Liver (tissue), 3 donors: Measurements from ENCODE around the gene G6PC1.

ENCODE experiments used
- CTCF ChIP-seq: fragments of 150-350 bp; IDR thresholded peaks from 2 replicates; pipeline ENCODE4 v1.5.1; 2017; ENCODE audit warnings: improper control_type of control experiment, low read depth, low read length; ENCODE audit not compliant: missing input control
- FOXA1 ChIP-seq: IDR thresholded peaks from 2 replicates; pipeline ENCODE4 v1.6.1; 2016; ENCODE audit warnings: antibody characterized with exemption
- JUND ChIP-seq, 2 donors: IDR thresholded peaks; 2 replicates each; pipeline ENCODE4 v1.6.1; 2016; ENCODE audit warnings: antibody characterized with exemption in 2 of 2
- MAX ChIP-seq: IDR thresholded peaks from 2 replicates; pipeline ENCODE4 v1.6.1; 2016; ENCODE audit warnings: antibody characterized with exemption
- RAD21 ChIP-seq, 2 donors: IDR thresholded peaks; 2 replicates each; pipeline ENCODE4 v1.6.1; 2016; ENCODE audit warnings: antibody characterized with exemption in 2 of 2, mild to moderate bottlenecking in 2 of 2
- REST ChIP-seq: IDR thresholded peaks from 2 replicates; pipeline ENCODE4 v1.6.1; 2016; ENCODE audit warnings: antibody characterized with exemption, mild to moderate bottlenecking
- RXRA ChIP-seq, 2 donors: IDR thresholded peaks; 2 replicates each; pipeline ENCODE4 v1.6.1; 2017 to 2018; ENCODE audit warnings: antibody characterized with exemption in 2 of 2, mild to moderate bottlenecking in 1 of 2
- SP1 ChIP-seq: IDR thresholded peaks from 2 replicates; pipeline ENCODE4 v1.6.1; 2018; ENCODE audit warnings: antibody characterized with exemption, mild to moderate bottlenecking
- YY1 ChIP-seq: IDR thresholded peaks from 2 replicates; pipeline ENCODE4 v1.6.1; 2016; ENCODE audit warnings: antibody characterized with exemption, mild to moderate bottlenecking
- ZBTB33 ChIP-seq: IDR thresholded peaks from 2 replicates; pipeline ENCODE4 v1.6.1; 2016; ENCODE audit warnings: antibody characterized with exemption
- donor health status: healthy.
- donor health status: healthy.

- no peak for TF ChIP-seq REST
- no peak for TF ChIP-seq JUND (IDR thresholded peaks at IDR 0.05)
- no peak for TF ChIP-seq CTCF
- no peak for TF ChIP-seq RAD21 (IDR thresholded peaks at IDR 0.05)
- no peak for TF ChIP-seq RXRA (IDR thresholded peaks at IDR 0.05)
- TF ChIP-seq FOXA1, result no peak
- TF ChIP-seq MAX, result no peak
- no peak for TF ChIP-seq YY1
- TF ChIP-seq SP1, result no peak
- TF ChIP-seq ZBTB33, result no peak
Observed at GRCh38 chr17:42866216-42866615, 34.4 kb upstream of the G6PC1 start.
